Upper lobe of left lung (tissue), 6 donors: Measurements from ENCODE around the gene UBR1. TPM values are rescaled to one million over a fixed set of nuclear protein-coding genes. Genes with fewer than 3 reads are reported as not detected.
"Not testable (repeated sequence)": the region's sequence is repeated elsewhere in the genome, so short reads cannot be mapped to it uniquely, and the experiment has no call there.

Experiments
- ATAC-seq, 2 donors: fragments of 200-7000 bp; cut with Tn5 transposase; one replicate each; pipeline ENCODE4 v1.9.1; 2022; ENCODE audit warnings: mild to moderate bottlenecking in 2 of 2, moderate library complexity in 2 of 2; ENCODE audit not compliant: low FRiP score in 2 of 2
- DNase-seq, 2 donors: peaks; one replicate each; pipeline ENCODE4 v3.0.0-alpha.2; 2019 to 2020
- H3K27ac ChIP-seq, 4 donors: fragments of 200-600 bp; sonication (generic); one replicate each; pipeline ENCODE4 v1.5.1; 2016 to 2019
- H3K27me3 ChIP-seq, 4 donors: fragments of 200-600 bp; sonication (generic); one replicate each; pipeline ENCODE4 v1.5.1; 2017 to 2019
- H3K36me3 ChIP-seq, 4 donors: fragments of 200-600 bp; sonication (generic); one replicate each; pipeline ENCODE4 v1.5.1; 2016 to 2019
- H3K4me1 ChIP-seq, 4 donors: fragments of 200-600 bp; sonication (generic); one replicate each; pipeline ENCODE4 v1.5.1; 2018 to 2019
- H3K4me3 ChIP-seq, 4 donors: fragments of 200-600 bp; sonication (generic); one replicate each; pipeline ENCODE4 v1.5.1; 2017 to 2019; ENCODE audit warnings: mild to moderate bottlenecking in 2 of 4, moderate library complexity in 1 of 4
- H3K9me3 ChIP-seq, 4 donors: fragments of 200-600 bp; sonication (generic); one replicate each; pipeline ENCODE4 v1.5.1; 2018 to 2019
- CTCF ChIP-seq, 6 experiments: fragments of 450-650 bp in 4 of 6; fragments of 200-600 bp in 2 of 6; sonication (generic) in 2 of 6; IDR thresholded peaks; one replicate each; pipeline ENCODE4 v1.5.1; 2016 to 2019; ENCODE audit warnings: antibody characterized with exemption in 6 of 6
- EP300 ChIP-seq, 4 donors: sonication (generic); formaldehyde crosslinking; IDR thresholded peaks; one replicate each; pipeline ENCODE4 v1.5.1; 2017; ENCODE audit warnings: antibody characterized with exemption in 4 of 4, control low read depth in 2 of 4
- POLR2A ChIP-seq, 4 donors: fragments of 450-650 bp; IDR thresholded peaks; one replicate each; pipeline ENCODE4 v1.5.1; 2016 to 2017; ENCODE audit warnings: antibody characterized with exemption in 4 of 4, mild to moderate bottlenecking in 2 of 4
- POLR2AphosphoS5 ChIP-seq, 2 donors: sonication (generic); formaldehyde crosslinking; IDR thresholded peaks; one replicate each; pipeline ENCODE4 v1.5.1; 2017; ENCODE audit warnings: antibody characterized with exemption in 2 of 2
- WGBS, 2 donors: methylation state at CpG; one replicate each; pipeline ENCODE4 v1.1.5; 2017 to 2018; 5-methylcytosine and 5-hydroxymethylcytosine counted together
- total RNA-seq, 6 donors: library from RNA; depleted of rRNA in 4 of 6; stranded (reverse); fragments of >200 nt in 4 of 6; gene quantifications; one replicate each; pipeline versions ENCODE4 v1.1.0 to v1.2.1, GENCODE V29; 2016 to 2021
- donor health status: DM: no; HTN: no; CAD: no; lungs with moderate emphysema.
- donor health status: DM: no; HTN: yes; CAD: no; lungs with severe emphysema.

Gene UBR1
- total RNA-seq, 6 donors from 2014 or later, result 23.7 to 49.2 (median 27.2) TPM

DNA sequence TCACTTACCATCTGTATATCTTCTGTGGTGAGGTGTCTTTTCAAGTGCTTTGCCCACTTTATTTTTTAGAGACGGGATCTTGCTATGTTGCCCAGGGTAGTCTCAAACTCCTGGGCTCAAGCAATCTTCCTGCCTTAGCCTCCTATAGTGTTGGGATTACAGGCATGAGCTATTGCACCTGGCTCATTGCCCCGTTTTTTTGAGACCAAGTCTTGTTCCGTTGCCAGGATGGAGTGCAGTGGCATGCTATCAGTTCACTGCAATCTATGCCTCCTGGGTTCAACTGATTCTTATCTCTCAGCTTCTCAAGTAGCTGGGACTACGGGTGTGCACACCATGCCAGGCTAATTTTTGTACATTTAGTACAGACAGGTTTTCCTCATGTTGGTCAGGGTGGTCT is 132.7 kb downstream of the UBR1 start:
- no peaks in the 10 kb centered on the region for H3K4me1 ChIP-seq
- DNase-seq (no peak), ATAC-seq (no peak)
- H3K9me3 ChIP-seq, result no peaks in the 10 kb centered on the region
- TF ChIP-seq EP300 (IDR thresholded peaks at IDR 0.05), result no peak
- no peak for TF ChIP-seq POLR2A (IDR thresholded peaks at IDR 0.05)
- TF ChIP-seq POLR2AphosphoS5 (IDR thresholded peaks at IDR 0.05), result no peak
- TF ChIP-seq CTCF (IDR thresholded peaks at IDR 0.05), result no peak
- WGBS, 2 donors, result 83 to 87% methylated on average over 4 of the region's 4 CpGs
- H3K36me3 ChIP-seq, result peaks cover 11 to 97% (median 41%) of the 10 kb centered on the region in 4 donors
- no peak overlapping the region for H3K27ac ChIP-seq
- H3K27me3 ChIP-seq, result no peaks in the 10 kb centered on the region
- H3K4me3 ChIP-seq, result no peak overlapping the region

DNA sequence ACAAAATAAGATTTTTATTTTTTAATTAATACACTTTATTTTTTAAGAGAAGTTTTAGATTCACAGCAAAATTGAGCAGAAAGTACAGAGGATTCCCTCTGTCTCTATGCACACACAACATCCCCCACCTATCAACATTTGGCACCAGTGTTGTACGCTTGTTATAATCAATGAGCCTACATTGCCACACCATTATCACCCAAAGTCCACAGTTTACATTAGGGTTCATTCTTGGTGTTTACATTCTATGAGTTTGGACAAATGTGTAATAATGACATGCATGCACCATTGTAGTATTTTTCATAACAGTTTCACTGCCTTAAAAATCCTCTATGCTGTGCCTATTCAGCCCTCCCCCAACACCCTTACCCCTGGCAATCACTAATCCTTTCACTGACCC is 134.0 kb downstream of the UBR1 start:
- H3K36me3 ChIP-seq, result peaks cover 11 to 92% (median 36%) of the 10 kb centered on the region in 4 donors
- no peaks in the 10 kb centered on the region for H3K9me3 ChIP-seq
- no peak for TF ChIP-seq CTCF (IDR thresholded peaks at IDR 0.05)
- no peak for TF ChIP-seq EP300 (IDR thresholded peaks at IDR 0.05)
- TF ChIP-seq POLR2AphosphoS5 (IDR thresholded peaks at IDR 0.05), result no peak
- TF ChIP-seq POLR2A (IDR thresholded peaks at IDR 0.05), result no peak
- ATAC-seq (no peak), DNase-seq (no peak)
- no peaks in the 10 kb centered on the region for H3K27me3 ChIP-seq
- WGBS, 2 donors, result 88 to 94% methylated on average over 1 of the region's 1 CpG
- no peak overlapping the region for H3K27ac ChIP-seq
- H3K4me1 ChIP-seq, result no peaks in the 10 kb centered on the region
- no peak overlapping the region for H3K4me3 ChIP-seq

DNA sequence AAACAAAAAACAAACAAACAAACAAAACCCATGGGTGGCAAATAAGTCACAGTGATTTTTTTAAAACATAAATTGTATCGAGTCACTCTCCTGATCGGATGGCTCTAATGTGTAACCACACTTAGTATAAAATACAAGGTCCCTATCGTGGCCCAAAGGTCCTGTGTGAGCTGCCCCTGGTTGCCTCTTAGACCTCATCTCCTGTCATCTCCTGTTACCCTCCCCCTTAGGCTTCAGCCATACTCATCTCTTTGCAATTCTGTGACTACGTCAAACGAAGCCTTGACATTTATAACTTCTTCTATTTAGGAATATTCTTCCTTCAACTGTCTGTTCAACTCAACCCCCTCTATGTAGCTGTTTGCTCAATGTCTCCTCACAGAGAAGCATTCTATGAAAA is 141.4 kb downstream of the UBR1 start:
- H3K4me3 ChIP-seq, result no peak overlapping the region
- ATAC-seq, result no peak
- no peaks in the 10 kb centered on the region for H3K4me1 ChIP-seq
- peaks cover 10 to 90% (median 45%) of the 10 kb centered on the region in 4 donors for H3K36me3 ChIP-seq
- H3K27ac ChIP-seq, result no peak overlapping the region
- H3K27me3 ChIP-seq, result no peaks in the 10 kb centered on the region
- TF ChIP-seq POLR2AphosphoS5 (IDR thresholded peaks at IDR 0.05) (no peak), POLR2A (IDR thresholded peaks at IDR 0.05) (no peak), EP300 (IDR thresholded peaks at IDR 0.05) (no peak), CTCF (IDR thresholded peaks at IDR 0.05) (no peak)
- H3K9me3 ChIP-seq, result no peaks in the 10 kb centered on the region
- WGBS, 2 donors, result 94 to 95% methylated on average over 5 of the region's 5 CpGs
- no peak for DNase-seq

- no peak for DNase-seq
- no peaks in the 10 kb centered on the region for H3K9me3 ChIP-seq
- no peaks in the 10 kb centered on the region for H3K27me3 ChIP-seq
- H3K4me1 ChIP-seq, result no peaks in the 10 kb centered on the region
- no peak overlapping the region for H3K4me3 ChIP-seq
- TF ChIP-seq EP300 (IDR thresholded peaks at IDR 0.05) (no peak), POLR2AphosphoS5 (IDR thresholded peaks at IDR 0.05) (no peak), POLR2A (IDR thresholded peaks at IDR 0.05) (no peak), CTCF (IDR thresholded peaks at IDR 0.05) (no peak)
- peaks cover 18 to 100% (median 60%) of the 10 kb centered on the region in 4 donors for H3K36me3 ChIP-seq
- no peak overlapping the region for H3K27ac ChIP-seq
- no peak for ATAC-seq
These were observed 150.3 kb downstream of the UBR1 start for GRCh38 chr15:42955518-42955917.

DNA sequence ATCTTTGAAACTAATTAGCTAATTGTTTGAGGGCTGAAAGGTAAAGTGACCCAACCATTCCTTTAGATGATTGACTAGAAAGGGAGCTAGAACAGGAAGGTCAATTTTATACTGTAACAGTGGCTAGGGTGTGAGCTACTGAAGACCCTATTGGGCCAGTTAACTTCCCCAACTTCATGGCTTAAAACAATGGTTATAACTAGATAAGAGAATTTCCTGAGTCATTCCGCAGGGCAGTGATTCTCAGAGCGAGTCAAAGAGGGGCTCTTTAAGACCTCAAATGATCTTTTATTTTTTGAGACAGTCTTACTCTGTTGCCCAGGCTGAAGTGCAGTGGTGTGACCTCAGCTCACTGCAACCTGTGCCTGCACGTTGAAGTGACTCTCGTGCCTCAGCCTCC is 151.5 kb downstream of the UBR1 start:
- H3K27me3 ChIP-seq, result no peaks in the 10 kb centered on the region
- no peak overlapping the region for H3K4me3 ChIP-seq
- H3K4me1 ChIP-seq, result no peaks in the 10 kb centered on the region
- no peak for TF ChIP-seq EP300 (IDR thresholded peaks at IDR 0.05)
- TF ChIP-seq POLR2A (IDR thresholded peaks at IDR 0.05), result no peak
- no peak for TF ChIP-seq CTCF (IDR thresholded peaks at IDR 0.05)
- TF ChIP-seq POLR2AphosphoS5 (IDR thresholded peaks at IDR 0.05), result no peak
- WGBS, 2 donors, result 97 to 98% methylated on average over 4 of the region's 4 CpGs
- ATAC-seq (no peak), DNase-seq (no peak)
- no peak overlapping the region for H3K27ac ChIP-seq
- H3K9me3 ChIP-seq, result no peaks in the 10 kb centered on the region
- peaks cover 24 to 100% (median 62%) of the 10 kb centered on the region in 4 donors for H3K36me3 ChIP-seq

- H3K9me3 ChIP-seq, H3K4me1 ChIP-seq, H3K27me3 ChIP-seq, H3K4me3 ChIP-seq, ATAC-seq, DNase-seq, H3K27ac ChIP-seq: not testable (repeated sequence)
- 90 to 100% methylated on average over 3 of the region's 3 CpGs for WGBS, 2 donors
- peaks cover 29 to 77% (median 63%) of the 10 kb centered on the region in 4 donors for H3K36me3 ChIP-seq
These were observed 156.9 kb downstream of the UBR1 start for GRCh38 chr15:42948898-42949297.
